WI38 (cell line): ENCODE measurements around the gene GAREM2.
A peak's percentile ranks its signal among the peaks of the same experiment; 100 is the strongest.

Experiments used
- H3K4me3 ChIP-seq: 2 replicates; pipeline ENCODE4 v1.5.1; 2011; ENCODE audit warnings: low read depth, mild to moderate bottlenecking, control low read depth, low read length
- CTCF ChIP-seq: IDR thresholded peaks from 2 replicates; pipeline ENCODE4 v1.5.1; 2012; ENCODE audit warnings: low read depth, mild to moderate bottlenecking, control low read depth, low read length

The GAREM2 gene

GRCh38 chr2:26175466-26176278, 2.8 kb downstream of the GAREM2 start:
- H3K4me3 ChIP-seq, result no peak overlapping the region
- no peak for TF ChIP-seq CTCF

GRCh38 chr2:26176279-26176615, 3.4 kb downstream of the GAREM2 start:
- no peak overlapping the region for H3K4me3 ChIP-seq
- no peak for TF ChIP-seq CTCF

GRCh38 chr2:26177122-26177521, 4.2 kb downstream of the GAREM2 start:
- H3K4me3 ChIP-seq, result no peak overlapping the region
- no peak for TF ChIP-seq CTCF

GRCh38 chr2:26178246-26178645, 5.4 kb downstream of the GAREM2 start:
- H3K4me3 ChIP-seq, result peak overlapping the region; percentile 42

GRCh38 chr2:26178746-26179436, 6.0 kb downstream of the GAREM2 start:
- TF ChIP-seq CTCF, result no peak
- peak overlapping the region; percentile 42 for H3K4me3 ChIP-seq

More at GRCh38 chr2:26178246-26178645, 5.4 kb downstream of the GAREM2 start:
- no peak for TF ChIP-seq CTCF

- H3K4me3 ChIP-seq, result no peak overlapping the region
Observed at GRCh38 chr2:26179446-26179913, 6.6 kb downstream of the GAREM2 start.

More at GRCh38 chr2:26179446-26179913, 6.6 kb downstream of the GAREM2 start:
- no peak for TF ChIP-seq CTCF
